NCI-H510A treated with DMSO at 0.1 percent for 48 hours (cell line): ENCODE measurements around the gene AVL9.
"Not testable (repeated sequence)": the region's sequence is repeated elsewhere in the genome, so short reads cannot be mapped to it uniquely, and the experiment has no call there.

ENCODE experiments used
- DNase-seq: peaks from one replicate; lab custom pipeline; 2025; lab: John Stamatoyannopoulos, UW

The AVL9 gene

DNA sequence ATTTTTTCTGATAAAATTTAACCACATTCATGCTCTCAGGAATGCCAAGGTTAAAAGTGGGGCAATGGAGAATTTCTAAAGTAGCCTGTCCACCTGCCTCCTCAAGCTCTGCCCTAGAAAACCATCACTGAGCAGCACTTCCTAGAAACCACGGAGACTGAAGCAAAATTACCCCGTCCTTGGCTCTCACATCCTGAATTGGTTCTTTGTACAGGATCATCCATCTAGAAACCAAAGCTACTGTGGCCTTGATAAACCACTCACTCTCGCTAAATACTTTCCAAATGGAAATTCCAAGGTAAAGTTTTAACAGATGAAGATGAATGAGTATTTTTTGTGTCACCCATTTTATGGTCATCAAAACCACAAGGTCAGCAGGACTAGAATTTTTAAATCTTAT lies 96.6 kb downstream of the AVL9 start:
- DNase-seq: no peak

DNA sequence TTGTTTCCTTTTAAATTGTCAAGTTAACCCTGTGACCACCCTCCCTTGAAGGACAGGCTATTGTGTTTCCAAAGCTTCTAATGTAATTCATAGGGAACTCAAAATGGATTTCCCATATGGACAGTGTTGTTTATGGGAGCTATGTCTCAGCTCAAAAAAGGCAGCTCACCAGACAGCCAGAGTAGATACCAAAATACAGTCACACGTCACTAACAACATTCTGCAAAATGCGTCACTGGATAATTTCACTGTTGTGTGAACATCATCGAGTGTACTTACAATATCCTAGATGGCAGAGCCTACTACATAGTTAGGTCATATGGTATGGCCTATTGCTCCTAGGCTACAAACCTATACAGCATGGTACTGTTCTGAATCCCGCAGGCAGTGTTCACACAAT lies 97.4 kb downstream of the AVL9 start:
- no peak for DNase-seq

DNA sequence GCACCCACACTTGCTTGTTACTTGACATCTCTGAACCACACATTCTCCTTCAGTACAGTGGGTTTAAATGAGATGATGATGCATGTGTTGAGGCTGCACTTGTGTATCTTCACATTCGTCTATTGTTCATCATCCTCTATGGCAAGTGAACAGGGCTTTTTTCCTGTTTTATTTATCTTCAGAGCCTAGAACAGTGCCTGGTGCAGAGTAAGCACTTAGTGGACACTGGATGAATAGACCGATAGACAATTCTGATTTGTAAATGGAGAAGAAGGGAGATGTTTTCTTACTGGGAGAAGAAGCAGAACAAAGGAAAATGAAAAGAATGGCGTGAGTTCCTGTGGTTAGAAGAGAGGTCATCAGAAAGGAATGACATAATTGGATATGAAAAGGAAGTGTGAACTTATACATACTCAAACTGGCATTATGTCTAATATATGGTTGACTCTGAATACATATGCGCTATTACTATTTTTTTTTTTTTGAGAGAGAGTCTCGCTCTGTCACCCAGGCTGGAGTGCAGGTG lies 99.7 kb downstream of the AVL9 start:
- no peak for DNase-seq

DNA sequence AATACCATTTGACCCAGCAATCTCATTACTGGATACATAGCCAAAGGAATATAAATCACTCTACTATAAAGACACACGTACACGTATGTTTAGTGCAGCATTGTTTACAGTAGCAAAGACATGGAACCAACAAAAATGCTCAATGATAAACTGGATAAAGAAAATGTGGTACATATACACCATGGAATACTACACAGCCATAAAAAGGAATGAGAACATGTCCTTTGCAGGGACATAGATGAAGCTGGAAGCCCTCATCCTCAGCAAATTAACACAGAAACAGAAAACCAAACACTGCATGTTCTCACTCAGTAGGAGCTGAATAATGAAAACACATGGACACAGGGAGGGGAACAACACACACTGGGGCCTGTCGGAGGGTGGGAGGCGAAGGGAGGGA lies 105.9 kb downstream of the AVL9 start:
- DNase-seq: not testable (repeated sequence)

DNA sequence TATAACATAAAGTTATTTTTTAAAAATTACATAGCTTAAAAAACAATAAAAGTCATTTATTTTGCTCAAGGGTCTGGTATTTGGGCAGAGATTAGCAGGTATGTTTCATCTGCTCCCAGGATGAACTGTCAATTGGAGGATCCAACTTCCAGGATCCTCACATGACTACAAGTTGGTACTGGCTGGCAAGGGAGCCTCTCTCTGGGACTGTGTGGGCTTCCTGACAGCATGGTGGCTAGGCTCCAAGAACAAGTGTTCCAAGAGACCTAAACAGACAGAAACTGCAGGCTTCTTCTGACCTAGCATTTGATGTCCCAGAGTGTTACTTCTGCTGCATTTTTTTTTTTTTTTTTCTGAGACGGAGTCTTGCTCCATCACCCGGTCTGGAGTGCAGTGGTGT lies 107.2 kb downstream of the AVL9 start:
- DNase-seq: no peak

DNA sequence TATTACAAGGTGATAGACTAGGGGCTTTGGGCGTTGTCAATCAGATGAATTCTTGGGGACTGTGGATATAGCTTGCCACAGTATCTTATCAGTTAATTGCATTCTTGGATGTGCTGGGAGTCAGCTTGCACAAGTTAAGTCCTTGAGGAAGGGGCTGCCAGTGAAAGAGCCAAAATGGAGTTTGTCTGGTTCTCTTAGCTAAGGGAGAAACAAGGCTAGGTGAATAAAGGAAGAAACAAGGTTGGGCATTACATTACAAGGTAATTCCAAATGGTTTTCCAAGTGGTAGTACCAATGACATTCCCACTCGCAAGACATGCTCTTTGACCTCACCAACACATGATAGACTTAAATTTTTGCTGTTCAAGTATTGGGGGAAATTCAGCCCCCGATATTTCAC lies 108.2 kb downstream of the AVL9 start:
- not testable (repeated sequence) for DNase-seq

DNA sequence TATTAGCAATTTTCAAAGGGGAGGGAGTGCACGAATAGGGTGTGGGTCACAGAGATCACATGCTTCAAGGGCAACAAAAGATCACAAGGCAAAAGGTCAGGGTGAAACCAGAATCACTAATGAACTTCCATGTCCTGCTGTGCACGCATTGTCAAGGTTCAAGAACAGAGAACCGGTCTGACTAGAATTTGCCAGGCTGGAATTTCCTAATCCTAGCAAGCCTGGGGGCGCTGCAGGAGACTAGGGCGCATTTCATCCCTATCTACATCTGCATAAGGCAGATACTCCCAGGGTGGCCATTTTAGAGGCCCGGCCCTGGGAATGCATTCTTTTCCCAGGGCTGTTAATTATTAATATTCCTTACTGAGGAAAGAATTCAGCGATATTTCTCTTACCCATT lies 108.8 kb downstream of the AVL9 start:
- not testable (repeated sequence) for DNase-seq

DNA sequence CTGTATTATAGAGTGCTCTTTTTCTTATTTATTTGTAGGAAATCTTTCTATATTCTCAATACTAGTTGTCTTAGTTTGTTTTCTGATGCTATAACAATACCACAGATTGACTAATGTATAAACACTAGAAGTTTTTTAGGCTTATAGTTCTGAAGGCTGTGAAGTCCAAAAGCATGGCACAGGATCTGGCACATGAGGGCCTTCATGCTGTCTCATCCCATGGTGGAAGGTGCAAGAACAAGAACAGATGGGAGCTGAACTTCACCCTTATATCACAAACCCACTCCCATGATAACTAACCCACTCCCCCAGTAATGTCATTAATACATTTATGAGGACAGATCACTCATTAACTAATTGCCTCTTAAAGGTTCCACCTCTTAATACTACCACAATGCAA lies 109.7 kb downstream of the AVL9 start:
- DNase-seq: no peak

DNA sequence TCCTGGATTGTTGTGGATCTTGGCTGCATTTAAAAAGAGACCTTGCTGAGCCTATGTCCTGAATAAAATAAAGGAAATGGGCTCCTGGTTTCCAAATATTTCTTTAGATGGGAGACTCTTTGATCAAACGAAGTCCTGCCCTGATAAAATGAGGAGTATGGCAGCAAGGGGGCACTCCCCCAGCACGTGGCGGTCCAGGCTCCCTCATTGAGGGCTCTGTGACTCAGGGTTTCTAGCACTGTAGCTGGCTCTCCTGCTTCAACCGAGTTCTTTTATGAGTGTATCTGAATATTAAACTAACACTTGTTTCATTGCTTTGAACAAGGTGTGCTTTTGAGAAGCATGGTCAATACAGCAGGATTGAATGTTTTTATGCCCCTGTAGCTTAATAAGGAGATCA lies 114.2 kb downstream of the AVL9 start:
- DNase-seq: no peak

DNA sequence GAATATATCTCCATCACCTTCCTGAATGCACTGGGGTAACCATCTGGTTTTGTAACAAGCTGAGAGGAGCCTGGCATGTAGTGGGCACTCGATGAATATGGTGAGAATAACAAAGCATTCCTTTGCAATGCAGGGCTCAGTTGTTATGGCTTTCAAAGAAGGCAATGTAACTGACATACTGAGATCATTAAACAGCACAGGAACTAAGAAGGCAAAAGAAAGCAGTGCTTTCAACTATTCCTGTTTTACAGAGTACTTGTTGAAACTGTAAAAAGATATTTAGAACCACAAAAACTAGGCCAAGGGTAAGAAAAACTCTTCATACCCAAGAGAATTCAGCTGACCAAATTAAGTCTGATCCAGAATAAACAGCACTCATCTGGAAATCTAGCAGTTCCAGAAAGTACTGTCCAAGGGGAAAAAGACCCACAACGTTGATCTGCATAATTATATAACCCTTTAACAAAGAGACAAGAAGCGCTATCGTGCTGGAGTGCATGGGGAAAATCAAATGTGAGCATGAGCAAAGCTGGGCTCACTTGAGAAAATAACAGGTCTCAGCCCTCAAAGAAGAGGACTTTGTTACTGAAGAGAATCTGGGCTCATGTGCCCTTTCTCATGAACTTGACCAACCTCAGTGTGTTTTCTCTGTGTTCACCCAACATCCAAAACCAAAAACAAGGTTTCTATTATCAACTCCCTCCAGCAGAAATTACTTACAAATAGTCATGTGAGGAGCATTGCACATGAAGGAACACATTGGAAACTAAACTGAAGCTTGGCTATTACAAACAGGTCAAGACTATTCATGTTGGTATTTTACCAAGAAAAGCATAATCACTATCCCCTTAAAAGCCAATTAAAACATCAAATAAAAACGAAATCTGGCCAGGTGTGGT lies 116.2 kb downstream of the AVL9 start:
- no peak for DNase-seq

DNA sequence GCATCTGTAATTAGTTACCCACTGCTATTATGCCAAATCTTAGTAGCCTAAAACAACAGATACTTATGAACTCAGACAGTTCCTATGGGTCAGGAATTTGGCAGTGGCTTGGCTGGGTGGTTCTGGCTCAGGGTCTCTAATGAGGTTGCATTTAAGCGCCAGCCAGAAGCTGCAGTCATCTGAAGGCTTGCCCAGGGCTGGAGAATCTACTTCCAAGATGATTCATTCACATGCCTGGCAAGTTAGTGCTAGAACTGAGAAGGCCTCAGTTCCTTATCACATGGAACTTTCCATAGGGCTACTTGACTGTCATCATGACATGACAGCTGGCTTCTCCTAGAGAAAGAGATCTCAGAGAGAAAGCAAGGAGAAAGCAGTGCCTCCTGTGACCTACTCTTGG lies 121.3 kb downstream of the AVL9 start:
- DNase-seq: no peak

DNA sequence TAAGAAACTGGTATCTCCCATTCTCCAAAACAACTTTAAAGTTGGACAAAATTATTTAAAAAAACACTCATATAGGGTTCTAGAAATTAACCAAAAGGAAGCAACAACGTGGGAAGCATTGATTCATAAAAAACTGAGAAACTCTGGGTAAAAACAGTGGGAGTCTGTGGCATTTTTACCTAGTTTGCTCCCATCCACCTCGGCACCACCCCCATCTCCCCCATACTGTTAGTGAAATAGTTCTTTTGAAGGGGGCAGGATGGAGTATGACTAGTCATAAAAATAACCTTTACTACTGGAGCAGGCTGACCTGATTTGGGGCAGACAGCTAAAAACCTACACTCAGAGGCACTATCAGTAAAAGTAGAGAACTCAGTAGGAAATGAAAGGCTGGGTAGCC lies 123.2 kb downstream of the AVL9 start:
- DNase-seq: no peak

DNA sequence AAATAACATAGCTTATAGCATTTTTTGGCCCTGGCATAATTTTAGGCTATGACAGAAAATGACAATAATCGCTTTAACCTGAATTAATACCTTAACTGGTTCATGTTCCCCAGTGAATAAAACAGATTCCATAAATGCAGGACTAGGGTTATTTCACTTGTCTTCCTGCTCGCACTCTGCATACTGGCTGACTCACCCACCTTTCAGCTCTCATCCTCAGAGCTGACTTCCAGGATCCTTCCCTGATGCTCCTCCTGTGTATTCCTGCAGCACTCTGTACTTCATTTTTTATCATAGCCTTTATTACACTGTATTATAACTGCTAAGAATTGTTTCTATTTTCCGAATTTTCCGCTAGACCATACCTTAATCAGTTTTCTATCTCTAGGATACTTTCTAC lies 123.7 kb downstream of the AVL9 start:
- DNase-seq: no peak

DNA sequence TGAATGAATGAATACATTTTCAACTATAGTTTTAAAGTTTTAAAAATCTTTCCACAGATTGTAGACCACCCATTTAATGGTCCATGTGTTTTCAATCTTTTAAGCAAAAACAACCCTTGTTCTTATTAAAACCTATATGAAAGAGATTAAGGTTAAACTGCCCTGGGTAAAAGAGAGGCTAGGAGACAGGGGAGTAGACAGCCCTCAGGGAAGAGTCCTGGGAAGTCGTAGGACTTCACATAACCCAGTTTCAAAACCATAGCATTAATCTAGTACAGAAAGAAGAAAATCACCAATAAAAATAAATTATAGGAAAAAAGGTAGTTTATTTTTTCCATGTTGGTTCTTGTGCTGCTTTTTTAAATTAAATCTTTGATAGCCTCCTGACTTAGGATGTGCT lies 124.1 kb downstream of the AVL9 start:
- not testable (repeated sequence) for DNase-seq

DNA sequence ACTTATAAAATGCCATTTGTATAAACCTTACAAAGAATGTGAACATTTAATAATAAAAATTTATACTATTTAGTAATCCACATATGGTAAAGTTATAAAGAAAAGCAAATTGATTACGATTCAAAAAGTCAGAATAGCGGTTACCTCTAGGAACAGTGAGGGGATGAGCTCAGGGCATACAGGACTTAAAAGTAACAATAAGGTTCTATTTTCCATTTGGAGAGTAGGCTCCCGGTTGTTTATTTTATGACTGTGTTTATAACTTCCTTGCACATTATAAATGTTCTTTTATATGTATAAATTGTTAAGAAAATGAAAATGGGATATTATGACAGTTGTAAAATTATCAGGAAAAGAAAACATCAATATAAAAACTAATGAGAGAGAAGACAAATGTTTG lies 135.7 kb downstream of the AVL9 start:
- no peak for DNase-seq

DNA sequence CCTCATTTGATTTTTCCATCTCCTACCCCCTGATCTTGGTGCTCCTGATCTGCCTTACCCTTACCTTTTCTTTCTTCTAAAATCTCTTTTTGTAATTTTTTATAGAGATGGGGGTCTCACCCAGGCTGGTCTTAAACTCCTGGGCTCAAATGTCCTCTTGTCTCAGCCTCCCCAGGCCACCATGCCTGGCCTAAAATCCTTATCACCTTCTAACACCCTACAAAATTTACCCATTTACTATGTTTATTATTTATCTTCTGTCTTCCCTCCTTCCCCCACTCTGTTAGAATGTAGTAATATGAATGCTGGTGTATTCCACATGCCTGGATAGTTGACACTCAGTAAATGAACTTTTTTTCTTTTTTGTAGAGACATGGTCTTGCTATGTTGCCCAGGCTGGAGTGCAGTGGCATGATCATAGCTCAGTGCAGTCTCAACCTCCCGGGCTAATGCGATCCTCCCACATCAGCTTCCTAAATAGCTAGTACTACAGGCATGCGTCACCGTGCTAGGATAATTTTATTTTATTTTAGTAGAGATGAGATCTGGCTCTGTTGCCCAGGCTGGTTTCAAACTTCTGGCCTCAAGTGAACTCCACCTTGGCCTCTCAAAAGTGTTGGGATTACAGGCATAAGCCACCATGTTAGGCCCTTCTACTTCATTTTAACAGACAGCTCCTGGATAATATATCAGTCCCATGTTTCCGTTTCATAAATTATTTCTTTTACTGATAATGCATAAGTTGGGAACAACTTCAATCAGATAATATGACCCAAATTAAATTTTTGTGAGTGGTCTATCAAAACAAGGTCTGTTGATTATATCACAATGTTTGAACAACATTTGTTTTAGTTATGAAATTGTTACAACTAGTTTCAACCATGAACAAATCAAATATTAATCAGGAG lies 136.6 kb downstream of the AVL9 start:
- not testable (repeated sequence) for DNase-seq

DNA sequence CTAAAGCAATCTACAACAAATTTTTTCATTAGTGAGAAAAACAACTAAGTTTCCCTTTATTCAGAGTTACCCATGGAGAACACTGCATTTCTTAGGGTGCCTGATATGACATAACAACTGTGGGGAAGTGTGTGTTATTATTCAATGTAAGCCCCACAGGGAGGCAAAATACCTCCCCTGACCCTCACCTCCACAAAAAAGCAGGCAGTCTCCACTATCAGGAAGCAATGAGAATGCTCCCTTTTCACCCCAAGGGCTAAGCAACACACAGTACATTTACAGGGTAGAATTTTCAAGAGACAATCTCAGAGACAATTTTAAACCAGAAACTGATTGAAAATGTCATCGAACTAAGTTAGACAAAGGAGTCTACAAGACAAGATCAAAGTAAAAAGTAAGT lies 138.2 kb downstream of the AVL9 start:
- not testable (repeated sequence) for DNase-seq

DNA sequence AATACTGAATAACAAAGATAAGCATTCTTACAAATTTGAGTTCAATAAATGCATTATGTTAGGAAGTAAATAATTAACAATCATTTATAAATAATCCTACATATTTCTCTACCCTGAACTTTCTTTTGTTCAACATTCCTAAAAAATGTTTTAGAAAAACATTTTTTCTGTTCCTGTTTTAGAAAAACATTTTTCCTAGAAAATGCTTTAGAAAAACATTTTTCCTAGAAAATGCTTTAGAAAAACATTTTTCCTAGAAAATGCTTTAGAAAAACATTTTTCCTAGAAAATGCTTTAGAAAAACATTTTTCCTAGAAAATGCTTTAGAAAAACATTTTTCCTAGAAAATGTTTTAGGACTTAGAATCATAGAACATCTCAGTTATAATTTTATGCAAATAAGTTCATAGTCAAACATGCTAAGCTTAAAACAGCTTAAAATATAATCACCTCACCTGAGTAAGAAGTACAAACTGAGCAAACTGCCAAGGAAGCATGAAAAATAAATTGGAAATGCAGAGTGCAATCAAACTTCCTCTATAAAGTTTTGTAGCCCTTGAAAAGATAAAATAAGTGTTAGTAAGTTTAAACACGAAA lies 139.6 kb downstream of the AVL9 start:
- not testable (repeated sequence) for DNase-seq

DNA sequence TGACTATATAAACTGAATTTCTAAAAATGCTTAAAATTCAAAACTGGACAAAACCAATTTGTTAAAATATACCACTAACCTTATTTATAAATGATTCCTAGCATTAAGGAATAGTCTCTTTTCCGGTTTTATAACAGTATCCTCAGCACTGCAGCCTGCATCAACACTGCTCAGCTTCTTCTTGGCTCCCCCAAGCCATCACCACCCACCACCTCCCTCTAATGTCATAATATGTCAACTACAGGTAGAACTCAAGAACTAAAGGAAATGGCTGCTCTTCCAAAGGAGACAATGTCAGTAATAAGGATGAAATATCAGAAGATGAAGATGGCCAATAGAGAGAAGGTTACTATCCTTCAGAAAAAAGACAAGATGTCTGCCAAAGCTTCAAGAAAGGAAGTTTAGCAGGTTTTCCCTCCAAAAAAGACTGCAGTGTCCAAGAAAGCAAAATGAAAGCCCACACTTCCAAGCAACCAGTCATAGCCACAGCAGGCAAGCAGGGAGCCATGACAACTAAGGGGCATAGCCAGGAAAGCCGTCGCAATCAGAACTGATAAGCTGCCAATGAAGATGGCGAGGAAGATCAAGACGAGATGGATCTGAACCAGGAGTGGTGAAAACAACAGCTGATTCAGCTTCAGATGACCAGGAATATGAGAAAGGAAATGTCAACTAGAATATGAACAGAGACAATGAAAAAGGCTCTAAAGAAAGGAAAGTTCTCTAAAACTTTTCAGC lies 141.6 kb downstream of the AVL9 start:
- DNase-seq: not testable (repeated sequence)

DNA sequence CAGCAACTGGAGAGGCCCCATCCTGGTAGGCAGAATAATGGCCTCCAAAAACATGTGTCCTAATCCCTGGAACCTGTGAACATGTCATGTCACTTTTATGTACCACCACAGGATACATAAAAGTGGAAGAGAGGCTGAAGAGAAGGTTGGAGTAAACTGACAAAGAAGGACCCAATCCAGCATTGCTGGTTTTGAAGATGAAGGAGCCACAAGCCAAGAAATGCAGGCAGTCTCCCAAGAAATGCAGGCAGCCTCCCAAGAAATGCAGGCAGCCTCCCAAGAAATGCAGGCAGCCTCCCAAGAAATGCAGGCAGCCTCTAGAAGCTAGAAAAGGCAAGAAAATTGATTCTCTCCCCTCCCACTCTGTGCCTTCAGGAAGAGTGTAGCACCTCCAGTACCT lies 142.3 kb downstream of the AVL9 start:
- not testable (repeated sequence) for DNase-seq
